ENCODE measurements around the gene TRPM8.

TRPM8 gene

GRCh38 chr2:233977296-233977837 lies 60.2 kb downstream of the TRPM8 start:
- no peaks in the 10 kb centered on the region for H3K36me3 ChIP-seq (replicated peaks)
- in situ Hi-C loops (cut with HindIII; ENCODE audit: low pct_ligation_motif_present, low sequenced_read_pairs), result no loop called here
- no peak overlapping the region for H3K4me3 ChIP-seq (ENCODE audit: low read depth, low read length)
- no peak for TF ChIP-seq CTCF (IDR thresholded peaks at IDR 0.05; ENCODE audit: low read depth, low read length, missing control alignments)
- H3K27me3 ChIP-seq (replicated peaks), result no peaks in the 10 kb centered on the region
- no peak overlapping the region for H3K27ac ChIP-seq
- no peak for DNase-seq

GRCh38 chr2:233979748-233980147 lies 62.6 kb downstream of the TRPM8 start:
- Histone ChIP-seq H3K27ac (no peak overlapping the region), H3K4me3 (ENCODE audit: low read depth, low read length) (no peak overlapping the region), H3K36me3 (replicated peaks) (no peaks in the 10 kb centered on the region), H3K27me3 (replicated peaks) (no peaks in the 10 kb centered on the region)
- DNase-seq, result no peak
- no peak for TF ChIP-seq CTCF (IDR thresholded peaks at IDR 0.05; ENCODE audit: low read depth, low read length, missing control alignments)
- in situ Hi-C loops (cut with HindIII; ENCODE audit: low pct_ligation_motif_present, low sequenced_read_pairs), result no loop called here

GRCh38 chr2:233980955-233981561 lies 63.9 kb downstream of the TRPM8 start:
- in situ Hi-C loops (cut with HindIII; ENCODE audit: low pct_ligation_motif_present, low sequenced_read_pairs), result no loop called here
- Histone ChIP-seq H3K27me3 (replicated peaks) (no peaks in the 10 kb centered on the region), H3K36me3 (replicated peaks) (no peaks in the 10 kb centered on the region), H3K27ac (no peak overlapping the region), H3K4me3 (ENCODE audit: low read depth, low read length) (no peak overlapping the region)
- no peak for TF ChIP-seq CTCF (IDR thresholded peaks at IDR 0.05; ENCODE audit: low read depth, low read length, missing control alignments)
- DNase-seq, result no peak

GRCh38 chr2:233981574-233982420 lies 64.6 kb downstream of the TRPM8 start:
- Histone ChIP-seq H3K36me3 (replicated peaks) (no peaks in the 10 kb centered on the region), H3K4me3 (ENCODE audit: low read depth, low read length) (no peak overlapping the region), H3K27me3 (replicated peaks) (no peaks in the 10 kb centered on the region), H3K27ac (peak overlapping the region; percentile 64)
- TF ChIP-seq CTCF (IDR thresholded peaks at IDR 0.05; ENCODE audit: low read depth, low read length, missing control alignments), result no peak
- in situ Hi-C loops (cut with HindIII; ENCODE audit: low pct_ligation_motif_present, low sequenced_read_pairs), result no loop called here
- DNase-seq, result no peak

- DNase-seq, result peak; percentile 84
- in situ Hi-C loops (cut with HindIII; ENCODE audit: low pct_ligation_motif_present, low sequenced_read_pairs), result no loop called here
- Histone ChIP-seq H3K27ac (peak overlapping the region; percentile 64), H3K4me3 (ENCODE audit: low read depth, low read length) (no peak overlapping the region), H3K36me3 (replicated peaks) (no peaks in the 10 kb centered on the region), H3K27me3 (replicated peaks) (no peaks in the 10 kb centered on the region)
- no peak for TF ChIP-seq CTCF (IDR thresholded peaks at IDR 0.05; ENCODE audit: low read depth, low read length, missing control alignments)
These were observed 65.4 kb downstream of the TRPM8 start for GRCh38 chr2:233982421-233983121.
